KMS-11 (cell line): Measurements from ENCODE around the gene MORC2.

Source experiments
- H2AFZ ChIP-seq: fragments of 200-600 bp; sonication (generic); 2 replicates; pipeline ENCODE4 v1.6.1; 2016; ENCODE audit warnings: antibody characterized with exemption, mixed run types, low read depth
- H3K27ac ChIP-seq: fragments of 200-600 bp; sonication (generic); 2 replicates; pipeline ENCODE4 v1.6.1; 2016; ENCODE audit warnings: mild to moderate bottlenecking, mixed run types
- H3K27me3 ChIP-seq: fragments of 200-600 bp; sonication (generic); 2 replicates; pipeline ENCODE4 v1.6.1; 2017; ENCODE audit warnings: mild to moderate bottlenecking, low read depth, mixed run types, moderate library complexity; ENCODE audit not compliant: insufficient read depth
- H3K36me3 ChIP-seq: fragments of 200-600 bp; sonication (generic); 2 replicates; pipeline ENCODE4 v1.6.1; 2017; ENCODE audit warnings: mild to moderate bottlenecking, mixed run types; ENCODE audit not compliant: insufficient read depth
- H3K4me1 ChIP-seq: fragments of 200-600 bp; sonication (generic); 2 replicates; pipeline ENCODE4 v1.6.1; 2016; ENCODE audit warnings: mild to moderate bottlenecking, low read depth, mixed run types; ENCODE audit not compliant: poor library complexity, severe bottlenecking
- H3K4me2 ChIP-seq: fragments of 200-600 bp; sonication (generic); 2 replicates; pipeline ENCODE4 v1.7.0; 2016; ENCODE audit warnings: mild to moderate bottlenecking, mixed run types
- H3K4me3 ChIP-seq: fragments of 200-600 bp; sonication (generic); IDR thresholded peaks from 2 replicates; pipeline ENCODE4 v1.6.1; 2017; ENCODE audit warnings: low read depth, low read length, mixed read lengths; ENCODE audit not compliant: insufficient read depth
- H3K79me2 ChIP-seq: fragments of 200-600 bp; sonication (generic); 2 replicates; pipeline ENCODE4 v1.6.1; 2016; ENCODE audit warnings: low read depth, mixed run types; ENCODE audit not compliant: insufficient read depth
- H3K9ac ChIP-seq: fragments of 200-600 bp; sonication (generic); 2 replicates; pipeline ENCODE4 v1.6.1; 2016; ENCODE audit warnings: mild to moderate bottlenecking, mixed run types
- H4K20me1 ChIP-seq: fragments of 200-600 bp; sonication (generic); 2 replicates; pipeline ENCODE4 v1.6.1; 2016; ENCODE audit warnings: mild to moderate bottlenecking, mixed run types; ENCODE audit not compliant: insufficient read depth
- CTCF ChIP-seq: fragments of 200-600 bp; sonication (generic); conservative IDR thresholded peaks from 2 replicates; pipeline ENCODE4 v1.6.1; 2017; ENCODE audit warnings: low read depth, mild to moderate bottlenecking, antibody characterized with exemption, low read length, moderate library complexity, mixed read lengths

MORC2 gene

DNA sequence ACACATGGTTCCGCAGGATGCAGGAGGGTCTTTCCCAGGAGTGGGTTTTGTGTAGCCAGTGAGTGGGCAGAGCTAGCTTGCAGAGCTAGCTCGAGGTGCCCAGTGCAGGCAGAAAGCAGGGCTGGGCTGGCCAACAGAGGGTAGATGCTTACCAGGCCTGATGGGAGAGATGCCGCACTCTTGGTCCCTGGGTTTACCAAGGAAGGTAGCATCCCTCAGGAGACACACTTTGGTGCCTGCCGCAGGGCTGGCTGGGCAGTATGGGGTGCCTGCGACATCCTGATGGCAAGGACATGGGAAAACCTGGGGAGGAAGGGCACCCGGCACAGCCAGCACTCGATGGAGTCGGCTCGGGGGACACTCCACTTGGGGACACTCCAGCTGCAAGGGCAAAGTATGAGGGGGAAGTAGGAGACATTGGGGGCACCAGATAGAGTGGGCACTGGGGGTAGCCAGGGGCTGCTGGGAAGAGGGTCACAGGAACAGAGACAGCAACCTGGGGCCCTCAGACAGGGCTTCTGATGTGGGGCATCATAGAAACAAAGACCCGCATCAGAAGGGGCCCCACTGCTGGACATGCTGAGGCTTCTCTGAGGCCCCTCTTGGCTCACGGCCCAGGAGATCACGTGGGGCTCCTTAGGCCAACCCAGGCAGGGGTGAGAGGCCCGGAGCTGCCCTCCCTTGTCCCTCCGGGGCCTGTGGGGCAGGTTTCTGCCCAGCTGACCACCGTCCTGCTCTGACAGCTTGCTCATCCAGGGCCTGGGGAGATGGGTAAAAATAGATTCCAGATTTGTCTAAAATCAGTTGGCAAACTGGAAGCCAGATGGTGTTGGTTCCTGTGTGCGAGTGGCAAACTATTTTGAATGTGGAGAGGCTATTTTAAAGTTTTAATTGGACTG, 89.8 kb downstream of the MORC2 start:
- Histone ChIP-seq H3K36me3 (no peaks in the 10 kb centered on the region), H3K4me1 (no peaks in the 10 kb centered on the region), H3K4me2 (no peak overlapping the region), H2AFZ (no peak overlapping the region), H3K27ac (no peak overlapping the region), H3K9ac (no peak overlapping the region), H3K27me3 (no peaks in the 10 kb centered on the region), H3K4me3 (no peak overlapping the region), H3K79me2 (no peaks in the 10 kb centered on the region), H4K20me1 (no peaks in the 10 kb centered on the region)
- no peak for TF ChIP-seq CTCF

DNA sequence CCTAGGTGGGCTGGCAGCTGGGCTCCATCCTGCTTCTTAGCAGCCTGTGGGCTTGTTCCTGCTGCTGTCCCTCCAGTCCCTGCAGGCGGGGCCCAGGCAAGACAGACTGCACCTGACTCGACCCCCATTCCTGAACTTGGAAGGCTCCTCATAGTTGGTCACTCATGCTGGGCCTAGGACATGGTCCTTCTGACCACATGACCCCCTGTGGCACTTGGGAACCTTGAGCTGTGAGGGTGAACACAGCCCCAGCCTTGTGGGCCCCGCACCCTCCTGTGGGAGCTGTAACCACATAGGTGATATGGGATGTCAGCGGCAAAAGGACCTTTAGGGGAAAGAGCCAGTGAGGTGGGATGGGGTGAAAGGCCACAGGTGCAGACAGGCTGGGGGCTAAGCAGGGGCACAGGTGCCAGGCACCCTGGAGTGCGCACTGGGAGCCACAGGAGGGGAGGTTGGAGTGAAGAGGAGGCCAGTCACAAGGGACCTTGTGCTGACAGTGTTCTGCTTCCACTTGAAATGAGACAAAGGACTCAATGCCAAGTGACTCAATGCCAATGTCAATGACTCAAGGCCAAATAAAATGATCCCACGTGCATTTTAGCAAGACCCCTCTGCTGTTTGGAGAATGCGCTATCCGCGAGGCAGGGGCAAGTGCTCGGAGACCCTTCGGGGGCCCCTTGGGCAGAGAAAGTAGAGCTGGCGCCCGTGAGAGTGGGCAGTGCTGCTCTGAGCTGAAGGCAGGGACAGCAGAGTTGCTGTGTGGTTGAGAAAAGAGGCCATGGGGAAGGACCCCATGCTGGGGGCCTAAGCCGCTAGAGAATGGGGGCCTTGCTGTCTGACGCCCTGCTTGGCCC, 90.7 kb downstream of the MORC2 start:
- Histone ChIP-seq H2AFZ (no peak overlapping the region), H3K79me2 (no peaks in the 10 kb centered on the region), H3K4me2 (no peak overlapping the region), H3K27me3 (no peaks in the 10 kb centered on the region), H4K20me1 (no peaks in the 10 kb centered on the region), H3K9ac (no peak overlapping the region), H3K4me1 (no peaks in the 10 kb centered on the region), H3K4me3 (no peak overlapping the region), H3K36me3 (no peaks in the 10 kb centered on the region), H3K27ac (no peak overlapping the region)
- TF ChIP-seq CTCF: no peak

GRCh38 chr22:30876915-30877553, 91.5 kb downstream of the MORC2 start:
- Histone ChIP-seq H3K9ac (no peak overlapping the region), H3K36me3 (no peaks in the 10 kb centered on the region), H4K20me1 (no peaks in the 10 kb centered on the region), H2AFZ (no peak overlapping the region), H3K4me3 (no peak overlapping the region), H3K4me2 (no peak overlapping the region), H3K27me3 (no peaks in the 10 kb centered on the region), H3K4me1 (no peaks in the 10 kb centered on the region), H3K79me2 (no peaks in the 10 kb centered on the region), H3K27ac (no peak overlapping the region)
- TF ChIP-seq CTCF: no peak

GRCh38 chr22:30876221-30876751, 92.3 kb downstream of the MORC2 start:
- H3K36me3 ChIP-seq: no peaks in the 10 kb centered on the region
- H3K4me2 ChIP-seq: no peak overlapping the region
- no peaks in the 10 kb centered on the region for H4K20me1 ChIP-seq
- no peak for TF ChIP-seq CTCF
- no peak overlapping the region for H3K4me3 ChIP-seq
- no peaks in the 10 kb centered on the region for H3K79me2 ChIP-seq
- no peaks in the 10 kb centered on the region for H3K27me3 ChIP-seq
- no peak overlapping the region for H3K9ac ChIP-seq
- H3K27ac ChIP-seq: no peak overlapping the region
- H2AFZ ChIP-seq: no peak overlapping the region
- H3K4me1 ChIP-seq: no peaks in the 10 kb centered on the region
